Uterus (tissue), 4 donors: ENCODE results near the gene ACSL3. TPM values are rescaled to one million over a fixed set of nuclear protein-coding genes. Genes with fewer than 3 reads are reported as not detected.

Experiments
- DNase-seq, 2 donors: peaks; one replicate each; pipeline ENCODE4 v3.0.0-alpha.2; 2019 to 2020
- H3K27ac ChIP-seq, 2 donors: fragments of 200-600 bp; sonication (generic); 1 replicate in 1 of 2; 2 replicates in 1 of 2; pipeline ENCODE4 v1.5.1; 2016 to 2018
- H3K27me3 ChIP-seq, 2 donors: fragments of 200-600 bp; sonication (generic); one replicate each; pipeline ENCODE4 v1.5.1; 2018 to 2019; ENCODE audit warnings: control low read depth in 1 of 2
- H3K36me3 ChIP-seq, 2 donors: fragments of 200-600 bp; sonication (generic); one replicate each; pipeline ENCODE4 v1.5.1; 2019; ENCODE audit warnings: control low read depth in 1 of 2
- H3K4me1 ChIP-seq, 2 donors: fragments of 200-600 bp; sonication (generic); one replicate each; pipeline ENCODE4 v1.5.1; 2018 to 2019; ENCODE audit warnings: control low read depth in 1 of 2
- H3K4me3 ChIP-seq, 2 donors: fragments of 200-600 bp; sonication (generic); 1 replicate in 1 of 2; 2 replicates in 1 of 2; pipeline ENCODE4 v1.5.1; 2018 to 2019; ENCODE audit warnings: mild to moderate bottlenecking in 1 of 2
- H3K9me3 ChIP-seq, 2 donors: fragments of 200-600 bp; sonication (generic); one replicate each; pipeline ENCODE4 v1.5.1; 2019; ENCODE audit warnings: control low read depth in 1 of 2
- POLR2A ChIP-seq, 2 donors: fragments of 450-650 bp; IDR thresholded peaks; one replicate each; pipeline ENCODE4 v1.6.1; 2016; ENCODE audit warnings: antibody characterized with exemption in 2 of 2, mild to moderate bottlenecking in 1 of 2, moderate library complexity in 1 of 2
- intact Hi-C: fragments of 100-400 bp; cut with DNase I; formaldehyde crosslinking; loops from one replicate; pipeline ENCODE4 v1.15.1; 2023; ENCODE audit warnings: low total_unique reads
- total RNA-seq, 4 donors: library from RNA; depleted of rRNA in 3 of 4; stranded (reverse); fragments of >200 nt in 3 of 4; gene quantifications; one replicate each; pipeline versions ENCODE4 v1.1.0 to v1.2.4, GENCODE V29; 2014 to 2023
- TF ChIP-seq, protein P1 (sequence below), 4 experiments: fragments of 200-600 bp in 2 of 4; fragments of 450-650 bp in 2 of 4; sonication (generic) in 2 of 4; IDR thresholded peaks; one replicate each; pipeline ENCODE4 v1.5.1; 2016 to 2019; ENCODE audit warnings: antibody characterized with exemption in 4 of 4, mild to moderate bottlenecking in 2 of 4, moderate library complexity in 1 of 4
- donor health status: DM: yes; HTN: yes; CAD: no.

ACSL3 gene
- total RNA-seq, 4 donors from 2014 or later = 39.7 to 101 (median 61.2) TPM

DNA sequence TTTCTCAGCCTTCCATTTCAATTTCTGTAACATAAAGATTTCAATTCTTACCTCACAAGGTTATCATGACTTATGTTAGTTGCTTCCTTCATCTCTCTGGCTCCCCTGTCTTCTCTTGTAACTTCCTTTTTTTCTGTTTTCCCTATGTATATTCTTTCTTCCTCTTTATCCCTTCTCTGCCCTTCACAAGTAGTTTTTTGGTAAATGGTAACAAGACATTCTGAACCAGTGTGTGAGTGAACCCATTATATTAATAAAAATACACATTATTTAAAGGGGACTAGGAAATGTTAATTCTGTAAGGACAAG lies 8.4 kb downstream of the ACSL3 start:
- DNase-seq = no peak
- H3K4me1 ChIP-seq = no peaks in the 10 kb centered on the region
- no peak overlapping the region for H3K27ac ChIP-seq
- TF ChIP-seq POLR2A (IDR thresholded peaks at IDR 0.05) = no peak
- TF ChIP-seq, protein P1, sequence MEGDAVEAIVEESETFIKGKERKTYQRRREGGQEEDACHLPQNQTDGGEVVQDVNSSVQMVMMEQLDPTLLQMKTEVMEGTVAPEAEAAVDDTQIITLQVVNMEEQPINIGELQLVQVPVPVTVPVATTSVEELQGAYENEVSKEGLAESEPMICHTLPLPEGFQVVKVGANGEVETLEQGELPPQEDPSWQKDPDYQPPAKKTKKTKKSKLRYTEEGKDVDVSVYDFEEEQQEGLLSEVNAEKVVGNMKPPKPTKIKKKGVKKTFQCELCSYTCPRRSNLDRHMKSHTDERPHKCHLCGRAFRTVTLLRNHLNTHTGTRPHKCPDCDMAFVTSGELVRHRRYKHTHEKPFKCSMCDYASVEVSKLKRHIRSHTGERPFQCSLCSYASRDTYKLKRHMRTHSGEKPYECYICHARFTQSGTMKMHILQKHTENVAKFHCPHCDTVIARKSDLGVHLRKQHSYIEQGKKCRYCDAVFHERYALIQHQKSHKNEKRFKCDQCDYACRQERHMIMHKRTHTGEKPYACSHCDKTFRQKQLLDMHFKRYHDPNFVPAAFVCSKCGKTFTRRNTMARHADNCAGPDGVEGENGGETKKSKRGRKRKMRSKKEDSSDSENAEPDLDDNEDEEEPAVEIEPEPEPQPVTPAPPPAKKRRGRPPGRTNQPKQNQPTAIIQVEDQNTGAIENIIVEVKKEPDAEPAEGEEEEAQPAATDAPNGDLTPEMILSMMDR (IDR thresholded peaks at IDR 0.05) = no peak
- H3K9me3 ChIP-seq = no peaks in the 10 kb centered on the region
- intact Hi-C loops = no loop called here
- H3K4me3 ChIP-seq = no peak overlapping the region
- H3K36me3 ChIP-seq = no peaks in the 10 kb centered on the region
- no peaks in the 10 kb centered on the region for H3K27me3 ChIP-seq

DNA sequence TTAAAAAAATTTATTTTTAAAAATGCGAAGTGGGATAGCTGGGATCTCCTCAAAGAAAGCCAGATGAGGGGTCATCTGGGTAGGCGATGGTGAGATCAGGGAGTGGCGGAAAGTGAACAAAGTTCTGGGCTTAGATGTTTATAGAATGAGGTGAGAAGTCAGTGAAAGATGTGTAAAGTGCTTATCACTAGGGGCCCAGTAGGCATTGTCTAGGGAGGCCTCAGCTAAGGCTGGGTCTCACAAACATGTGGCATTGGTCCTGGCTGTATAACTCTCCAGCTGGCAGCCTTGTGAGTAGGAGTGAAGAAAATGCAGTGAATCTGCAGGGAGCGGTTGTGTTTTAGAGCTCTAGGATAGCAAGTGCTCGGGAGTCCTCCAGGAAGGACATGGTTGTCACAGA lies 10.5 kb downstream of the ACSL3 start:
- H3K4me3 ChIP-seq = no peak overlapping the region
- H3K4me1 ChIP-seq = no peaks in the 10 kb centered on the region
- no peak for DNase-seq
- no peaks in the 10 kb centered on the region for H3K27me3 ChIP-seq
- intact Hi-C loops = no loop called here
- TF ChIP-seq, protein P1 (IDR thresholded peaks at IDR 0.05) = no peak
- no peak for TF ChIP-seq POLR2A (IDR thresholded peaks at IDR 0.05)
- no peaks in the 10 kb centered on the region for H3K36me3 ChIP-seq
- H3K9me3 ChIP-seq = no peaks in the 10 kb centered on the region
- no peak overlapping the region for H3K27ac ChIP-seq

DNA sequence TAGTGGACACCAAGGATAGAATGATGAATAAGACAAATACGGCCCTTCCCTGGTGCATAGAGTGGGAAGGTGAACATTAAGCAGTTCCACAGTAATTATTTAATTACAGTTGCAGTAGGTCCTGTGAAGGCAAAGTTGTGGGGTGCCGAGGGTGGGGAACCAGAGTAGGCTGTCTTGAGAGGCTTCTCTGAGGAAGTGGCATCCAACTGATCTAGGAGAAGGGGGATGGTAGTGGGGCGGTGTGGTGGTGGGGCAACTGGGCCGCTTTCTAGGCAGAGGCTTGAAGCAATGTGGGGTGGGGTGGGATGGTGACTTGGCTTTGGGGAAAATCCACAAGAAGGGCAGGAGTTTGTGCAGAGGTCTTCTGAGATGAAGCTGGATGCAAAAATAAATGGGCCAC lies 11.7 kb downstream of the ACSL3 start:
- Histone ChIP-seq H3K4me1 (no peaks in the 10 kb centered on the region), H3K4me3 (no peak overlapping the region), H3K27me3 (no peaks in the 10 kb centered on the region), H3K27ac (no peak overlapping the region), H3K9me3 (no peaks in the 10 kb centered on the region), H3K36me3 (no peaks in the 10 kb centered on the region)
- TF ChIP-seq, protein P1 (IDR thresholded peaks at IDR 0.05) = no peak
- TF ChIP-seq POLR2A (IDR thresholded peaks at IDR 0.05) = no peak
- DNase-seq = no peak
- intact Hi-C loops = no loop called here

DNA sequence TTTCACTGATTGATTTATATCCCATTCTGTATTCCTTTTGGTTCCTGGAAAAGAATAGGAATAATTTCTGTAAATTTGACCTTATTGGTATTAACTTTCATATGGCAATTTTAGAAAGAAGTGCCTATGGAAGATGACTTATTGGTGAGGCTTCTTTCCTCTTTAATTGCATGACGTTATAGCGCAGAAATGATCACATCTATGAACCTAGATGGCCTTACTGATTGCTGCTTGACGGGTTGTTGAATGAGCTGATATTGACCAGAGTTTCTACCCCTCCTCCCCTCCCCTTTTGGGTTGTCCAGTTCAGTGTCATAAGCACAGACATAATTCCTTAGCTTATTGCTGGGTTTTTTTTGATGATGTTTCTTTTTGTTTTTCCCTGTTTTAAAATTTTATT lies 14.6 kb downstream of the ACSL3 start:
- Histone ChIP-seq H3K36me3 (no peaks in the 10 kb centered on the region), H3K4me1 (peaks cover 0 to 6% of the 10 kb centered on the region in 2 donors), H3K27ac (no peak overlapping the region), H3K4me3 (no peak overlapping the region), H3K9me3 (no peaks in the 10 kb centered on the region), H3K27me3 (no peaks in the 10 kb centered on the region)
- intact Hi-C loops = no loop called here
- no peak for DNase-seq
- TF ChIP-seq, protein P1 (IDR thresholded peaks at IDR 0.05) = no peak
- no peak for TF ChIP-seq POLR2A (IDR thresholded peaks at IDR 0.05)

DNA sequence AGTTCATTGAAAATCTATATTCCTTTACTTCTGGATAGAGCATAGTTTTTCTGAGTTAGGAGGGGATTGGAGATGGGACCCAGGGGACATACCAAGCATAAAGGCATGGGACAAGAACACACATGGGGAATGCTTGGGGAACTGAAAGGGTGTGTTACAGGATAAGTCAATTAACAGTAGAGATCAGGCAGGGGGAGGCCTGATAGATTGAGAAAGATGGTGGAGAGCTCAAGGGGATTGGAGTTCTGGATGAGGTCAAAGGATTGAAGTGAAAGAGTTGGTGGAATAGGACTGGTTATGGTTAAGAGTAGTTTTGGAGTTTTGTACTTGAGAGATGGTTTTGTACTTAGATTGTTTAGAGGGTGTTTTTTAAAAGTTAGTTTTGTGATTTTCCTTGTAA lies 16.1 kb downstream of the ACSL3 start:
- Histone ChIP-seq H3K4me3 (no peak overlapping the region), H3K36me3 (no peaks in the 10 kb centered on the region), H3K9me3 (no peaks in the 10 kb centered on the region), H3K4me1 (peaks cover 0 to 6% of the 10 kb centered on the region in 2 donors), H3K27me3 (no peaks in the 10 kb centered on the region), H3K27ac (no peak overlapping the region)
- no peak for DNase-seq
- intact Hi-C loops = no loop called here
- TF ChIP-seq, protein P1 (IDR thresholded peaks at IDR 0.05) = no peak
- TF ChIP-seq POLR2A (IDR thresholded peaks at IDR 0.05) = no peak
